HG03103 (cell line): ENCODE measurements around the gene GHITM.
"Not testable (repeated sequence)": the region's sequence is repeated elsewhere in the genome, so short reads cannot be mapped to it uniquely, and the experiment has no call there.

ENCODE experiments used
- ATAC-seq: cut with Tn5 transposase; IDR thresholded peaks from one replicate; pipeline ENCODE4 v1.9.1; 2021; ENCODE audit warnings: low read depth; ENCODE audit not compliant: unreplicated experiment

GHITM gene

DNA sequence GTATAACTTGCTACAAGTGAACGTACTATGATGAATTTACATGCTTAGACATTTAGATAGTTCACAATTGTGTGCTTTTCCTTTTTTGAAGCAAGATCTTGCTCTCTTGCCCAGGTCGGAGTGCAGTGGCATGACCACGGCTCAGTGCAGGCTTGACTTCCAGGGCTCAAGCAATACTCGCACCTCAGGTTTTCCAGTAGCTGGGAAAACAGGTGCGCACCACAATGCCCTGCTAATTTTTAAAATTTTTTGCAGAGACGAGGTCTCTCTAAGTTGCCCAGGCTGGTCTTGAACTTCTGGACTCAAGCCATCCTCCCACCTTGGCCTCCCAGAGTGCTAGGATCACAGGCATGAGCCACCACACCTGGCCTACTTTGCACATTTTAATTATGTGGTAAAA, 36.1 kb downstream of the GHITM start:
- no peak for ATAC-seq

DNA sequence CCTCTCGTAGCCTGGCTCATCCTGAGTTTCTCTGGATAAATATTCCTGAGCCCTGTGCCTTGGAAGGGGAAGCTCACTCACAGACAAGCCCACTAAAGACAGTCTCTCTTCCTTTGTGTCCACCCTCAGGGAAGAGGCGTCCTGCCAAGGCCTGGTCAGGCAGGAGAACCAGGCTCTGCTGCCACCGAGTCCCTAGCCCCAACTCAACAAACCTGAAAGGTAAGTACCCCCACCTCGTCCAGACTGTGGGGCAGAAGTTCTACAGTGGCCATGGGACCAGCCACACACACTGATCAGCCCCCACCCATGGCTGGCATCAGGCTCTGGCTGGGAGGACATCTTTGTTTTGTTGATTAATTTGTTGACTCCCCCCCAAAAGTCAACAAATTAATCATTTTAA, 37.0 kb downstream of the GHITM start:
- no peak for ATAC-seq

DNA sequence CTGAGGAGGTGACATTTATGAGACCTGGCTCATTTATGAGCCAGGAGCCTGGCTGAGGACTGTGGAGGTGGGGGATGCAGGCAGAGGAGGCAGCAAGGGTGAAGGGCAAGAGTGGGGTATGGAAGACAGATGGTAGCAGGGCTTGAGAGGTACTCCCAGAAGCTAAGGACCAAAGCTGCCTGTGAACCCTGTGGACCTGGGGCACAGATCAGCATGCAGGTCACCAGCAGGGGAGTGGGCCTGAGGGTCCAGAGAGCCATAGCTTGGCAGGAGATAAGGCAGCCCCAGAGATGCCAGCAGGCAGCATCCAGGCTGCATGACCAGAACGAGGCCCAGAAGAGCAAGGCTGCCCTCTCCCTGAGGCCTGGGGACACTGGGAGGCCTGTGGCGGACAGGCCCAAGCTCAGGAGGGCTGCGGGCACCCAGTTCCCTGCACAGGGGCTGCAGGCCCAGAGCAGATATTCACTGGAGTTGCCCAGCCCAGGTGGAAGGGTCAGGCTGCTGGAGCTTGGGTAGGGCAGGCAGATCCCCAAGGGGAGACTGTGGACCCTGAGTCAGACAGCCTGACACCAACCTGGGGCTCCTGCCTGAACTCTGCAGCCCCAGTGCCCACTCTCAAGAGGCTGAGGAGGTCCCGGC, 37.6 kb downstream of the GHITM start:
- ATAC-seq, result no peak

DNA sequence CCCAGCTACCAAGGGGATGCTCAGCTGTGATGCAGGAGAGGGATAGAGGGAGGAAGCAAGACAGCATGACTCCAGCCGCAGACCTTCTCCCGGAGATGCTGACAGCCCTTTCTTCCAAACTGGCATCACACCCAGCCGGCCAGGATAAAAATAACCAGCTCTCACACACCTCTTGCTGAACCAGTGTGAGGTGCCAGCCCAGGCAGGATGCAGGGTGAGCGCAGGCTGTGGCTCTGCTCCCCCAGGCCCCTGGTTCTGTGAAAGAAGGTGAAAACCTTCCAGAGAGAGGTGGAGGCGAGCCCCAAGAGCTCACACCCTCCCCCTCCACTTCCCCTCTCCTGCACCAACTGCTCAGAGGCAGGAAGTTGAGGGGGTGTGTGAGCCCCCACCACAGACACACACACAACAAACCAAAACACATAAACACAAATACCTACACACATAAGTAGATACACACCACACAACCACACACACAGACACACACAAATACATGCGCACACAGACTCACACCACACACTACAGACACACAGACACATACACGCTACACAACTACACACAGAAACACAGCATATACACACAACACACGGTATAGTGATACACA, 38.3 kb downstream of the GHITM start:
- ATAC-seq, result peak; percentile 59

DNA sequence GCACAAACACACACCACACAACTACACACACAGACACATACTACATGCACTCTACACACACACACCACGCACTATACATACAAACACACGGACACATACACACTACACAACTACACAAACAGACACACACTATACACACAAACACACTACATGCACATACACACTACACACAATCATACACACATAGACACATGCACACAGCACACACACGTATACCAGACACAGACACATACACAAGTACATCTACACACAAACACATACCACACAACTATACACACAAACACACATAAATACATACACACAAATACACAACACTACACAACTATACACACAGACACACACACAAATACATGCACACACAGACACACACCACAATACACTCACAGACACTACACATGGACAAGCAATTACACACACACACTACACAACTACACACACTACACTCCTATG, 38.9 kb downstream of the GHITM start:
- ATAC-seq, result no peak

DNA sequence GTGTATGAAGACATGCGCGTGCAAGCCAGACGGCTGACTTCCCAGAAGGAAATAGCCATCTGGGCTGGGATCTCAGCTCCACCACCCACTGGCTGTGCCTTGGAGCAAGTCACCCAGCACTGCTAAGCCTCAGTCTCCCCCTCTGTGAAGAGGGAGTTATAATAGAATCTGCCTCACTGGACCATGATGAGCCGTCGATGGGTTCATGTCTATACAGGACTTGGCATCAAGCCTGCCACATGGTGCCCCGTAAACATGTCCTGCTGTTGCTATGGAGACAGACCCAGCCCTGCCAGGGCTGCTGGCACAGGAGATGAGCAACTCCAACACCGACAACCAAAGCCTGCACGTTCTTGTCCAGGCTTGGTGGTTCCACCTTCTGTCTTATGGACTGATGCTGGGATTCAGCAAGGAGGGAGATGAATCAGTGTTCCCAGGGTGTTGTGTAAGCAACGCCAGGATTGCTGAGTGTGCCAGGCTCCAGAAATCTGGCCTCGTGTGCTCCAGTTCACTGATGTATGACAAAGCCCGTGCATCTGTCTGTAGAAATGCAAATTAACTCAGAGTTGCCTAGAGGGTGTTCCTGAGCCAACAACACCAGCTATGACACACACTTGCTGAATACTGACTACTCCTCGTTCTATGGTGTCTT, 39.9 kb downstream of the GHITM start:
- ATAC-seq, result peak; percentile 86

DNA sequence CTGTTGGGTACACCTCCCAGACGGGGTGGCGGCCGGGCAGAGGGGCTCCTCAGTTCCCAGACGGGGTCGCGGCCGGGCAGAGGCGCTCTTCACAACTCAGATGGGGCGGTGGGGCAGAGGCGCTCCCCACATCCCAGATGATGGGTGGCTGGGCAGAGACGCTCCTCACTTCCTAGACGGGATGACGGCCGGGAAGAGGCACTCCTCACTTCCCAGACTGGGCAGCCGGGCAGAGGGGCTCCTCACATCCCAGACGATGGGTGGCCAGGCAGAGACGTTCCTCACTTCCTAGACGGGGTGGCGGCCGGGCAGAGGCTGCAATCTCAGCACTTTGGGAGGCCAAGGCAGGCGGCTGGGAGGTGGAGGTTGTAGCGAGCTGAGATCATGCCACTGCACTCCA, 41.1 kb downstream of the GHITM start:
- ATAC-seq, result not testable (repeated sequence)

DNA sequence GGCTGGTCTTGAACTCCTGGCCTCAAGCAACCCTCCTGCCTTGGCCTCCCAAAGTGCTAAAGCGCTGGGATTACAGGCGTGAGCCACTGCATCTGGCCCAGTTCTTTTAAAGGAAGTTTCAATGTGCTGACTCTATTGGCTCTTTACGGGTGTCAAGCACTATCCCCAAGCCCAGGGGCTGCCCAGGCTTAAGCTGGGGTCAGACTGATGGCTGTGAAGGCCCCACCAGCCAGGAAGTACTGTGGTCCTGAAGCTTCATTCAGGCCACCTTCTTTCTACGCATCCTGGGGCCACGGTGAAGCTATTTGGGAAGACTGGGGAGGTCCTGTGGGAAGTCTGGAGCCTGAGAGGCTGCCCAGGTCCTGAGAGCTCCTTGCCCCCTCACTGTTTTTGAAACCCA, 42.3 kb downstream of the GHITM start:
- no peak for ATAC-seq

DNA sequence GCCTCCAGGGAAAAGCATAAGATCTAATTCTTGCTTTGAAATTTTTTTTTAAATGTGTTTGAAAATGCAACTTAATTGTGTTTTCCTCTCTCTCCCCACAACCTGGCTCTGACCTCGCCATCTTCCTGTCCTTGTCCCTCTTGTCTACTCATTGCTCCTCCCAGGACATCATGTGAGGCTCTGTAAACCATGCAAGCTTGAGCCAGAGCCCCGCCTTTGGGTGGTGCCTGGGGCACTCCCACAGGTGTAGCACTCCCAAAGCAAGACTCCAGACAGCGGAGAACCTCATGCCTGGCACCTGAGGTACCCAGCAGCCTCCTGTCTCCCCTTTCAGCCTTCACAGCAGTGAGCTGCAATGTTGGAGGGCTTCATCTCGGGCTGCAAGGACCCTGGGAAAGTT, 45.2 kb downstream of the GHITM start:
- no peak for ATAC-seq

DNA sequence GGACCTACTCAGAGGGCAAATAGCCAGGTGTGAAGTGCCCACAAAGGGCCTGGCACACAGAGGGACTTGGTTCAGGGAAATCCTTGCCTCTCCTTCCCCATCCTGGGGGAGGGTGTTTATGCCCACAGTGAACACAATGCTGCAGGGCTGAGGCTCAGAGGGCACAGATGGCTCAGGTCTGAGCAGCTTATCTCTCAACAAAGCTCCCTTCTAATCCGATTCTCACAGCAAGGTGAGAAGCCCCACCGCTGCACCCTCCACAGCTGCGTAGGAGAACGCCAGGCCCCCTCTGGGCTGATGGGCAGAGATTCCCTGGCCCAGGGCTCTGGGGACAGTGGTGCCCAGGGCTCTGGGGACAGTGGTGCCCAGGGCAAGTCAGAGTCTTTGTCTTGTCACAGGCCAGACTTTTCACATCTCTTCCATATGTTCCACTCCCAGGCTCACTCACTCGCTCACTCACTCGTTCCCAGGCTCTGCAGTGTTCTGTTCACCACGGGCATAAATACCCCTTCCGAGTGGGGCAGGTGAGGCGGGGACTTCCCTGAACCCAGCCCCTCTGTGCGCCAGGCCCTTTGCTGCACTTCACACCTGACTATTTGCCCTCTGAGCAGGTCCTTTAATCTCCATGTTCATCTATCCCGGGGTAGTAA, 46.3 kb downstream of the GHITM start:
- ATAC-seq, result no peak

DNA sequence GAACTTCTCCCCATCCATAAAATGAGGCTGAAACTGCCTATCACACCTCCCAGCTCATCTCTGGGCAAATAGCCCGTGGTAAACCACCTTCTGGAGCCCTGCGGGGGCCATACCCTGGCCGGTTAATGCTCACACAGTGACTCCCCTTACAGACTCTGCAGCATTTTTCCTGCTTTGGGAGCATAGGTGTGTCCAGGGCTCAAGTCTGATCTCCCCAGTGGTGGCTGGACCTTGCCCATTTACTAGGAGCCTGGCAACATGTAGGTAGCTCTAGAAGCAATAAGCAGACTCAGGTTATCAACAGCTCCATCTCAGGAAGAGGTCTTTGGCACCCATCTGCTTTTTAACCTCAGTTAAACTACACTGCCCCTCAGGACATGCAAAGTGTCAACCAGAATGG, 49.5 kb downstream of the GHITM start:
- no peak for ATAC-seq

DNA sequence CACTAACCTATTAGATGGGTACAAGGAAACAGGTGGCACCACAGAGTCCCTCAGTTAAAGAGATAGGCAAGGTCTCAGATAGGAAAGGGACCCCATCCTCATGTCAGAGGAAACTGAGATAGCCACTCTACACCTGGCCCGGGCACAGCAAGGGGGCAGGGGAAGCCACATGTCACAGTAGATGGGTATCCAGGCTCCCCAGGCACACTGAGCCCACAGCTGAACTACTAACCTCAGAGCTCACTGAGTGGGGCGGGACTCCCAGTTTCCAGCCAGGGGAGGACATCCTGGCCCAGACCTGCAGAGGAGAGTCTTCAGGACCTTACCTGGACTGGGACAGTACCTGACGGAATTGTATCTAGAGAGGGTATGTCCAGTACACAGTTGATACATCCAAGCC, 51.3 kb downstream of the GHITM start:
- no peak for ATAC-seq

DNA sequence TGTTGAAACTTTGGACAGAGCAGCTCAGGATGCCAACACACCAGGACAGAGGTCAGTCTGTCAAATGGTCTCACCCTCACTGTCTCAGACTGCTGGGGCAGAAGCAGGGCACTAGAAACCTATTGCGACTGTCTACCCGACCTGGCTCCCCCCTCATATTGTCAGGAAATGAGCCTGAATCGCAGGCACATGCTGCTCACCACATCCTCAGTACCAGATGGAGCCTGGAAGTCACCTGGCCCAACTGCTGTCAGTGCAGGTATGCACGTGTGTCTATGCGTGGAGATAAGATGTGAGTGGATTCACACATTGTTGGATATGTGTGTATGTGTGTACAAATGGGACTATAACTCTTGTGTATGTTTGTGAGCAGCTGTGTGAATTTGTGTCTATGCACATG, 51.8 kb downstream of the GHITM start:
- ATAC-seq, result no peak

DNA sequence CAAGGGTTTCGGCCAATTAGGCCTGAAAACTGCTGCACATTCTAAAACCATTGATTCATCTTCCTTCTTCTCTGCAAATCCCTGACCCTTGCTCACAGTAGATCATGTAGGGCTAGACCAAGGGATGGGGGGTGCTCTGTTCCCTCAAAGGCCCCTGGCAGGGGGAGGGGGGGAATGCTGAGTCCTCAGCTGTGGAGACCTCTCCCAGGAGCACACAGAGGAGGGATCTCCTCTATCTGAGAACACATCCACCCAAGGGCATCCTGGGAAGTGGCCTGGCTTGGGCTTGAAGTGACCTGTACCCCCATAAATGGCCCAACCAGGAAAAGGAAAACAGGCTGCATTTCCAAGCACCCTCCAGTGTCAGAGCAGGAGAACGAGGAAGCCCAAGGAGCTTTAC, 54.0 kb downstream of the GHITM start:
- no peak for ATAC-seq

DNA sequence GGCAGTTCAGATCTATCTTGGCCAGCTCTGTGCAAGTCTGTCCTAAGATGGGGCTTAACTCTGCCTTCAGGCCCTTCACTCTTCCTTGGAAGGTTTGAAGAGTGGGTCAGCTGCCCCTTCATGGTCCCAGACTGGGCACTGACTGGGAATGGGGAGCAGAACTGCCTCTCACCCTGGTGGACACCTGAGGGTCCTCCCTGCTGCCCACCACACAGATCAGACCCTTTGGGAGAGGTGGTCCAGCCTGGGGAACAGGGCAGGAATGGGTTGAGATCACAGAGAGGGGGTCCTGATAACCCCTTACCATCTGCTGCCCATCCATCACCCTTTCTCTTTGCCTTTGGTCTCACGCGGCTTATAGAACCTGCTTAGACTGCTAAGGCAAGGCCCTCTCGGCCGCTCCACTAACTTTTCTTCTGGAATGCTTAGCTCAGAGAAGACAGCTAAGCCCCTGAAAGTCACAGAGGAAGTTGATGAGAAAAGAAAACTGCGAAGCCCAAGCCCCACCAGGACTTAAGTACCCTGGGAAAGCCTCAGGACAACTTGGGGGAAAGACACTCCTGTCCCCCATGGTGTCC, 54.6 kb downstream of the GHITM start:
- no peak for ATAC-seq

DNA sequence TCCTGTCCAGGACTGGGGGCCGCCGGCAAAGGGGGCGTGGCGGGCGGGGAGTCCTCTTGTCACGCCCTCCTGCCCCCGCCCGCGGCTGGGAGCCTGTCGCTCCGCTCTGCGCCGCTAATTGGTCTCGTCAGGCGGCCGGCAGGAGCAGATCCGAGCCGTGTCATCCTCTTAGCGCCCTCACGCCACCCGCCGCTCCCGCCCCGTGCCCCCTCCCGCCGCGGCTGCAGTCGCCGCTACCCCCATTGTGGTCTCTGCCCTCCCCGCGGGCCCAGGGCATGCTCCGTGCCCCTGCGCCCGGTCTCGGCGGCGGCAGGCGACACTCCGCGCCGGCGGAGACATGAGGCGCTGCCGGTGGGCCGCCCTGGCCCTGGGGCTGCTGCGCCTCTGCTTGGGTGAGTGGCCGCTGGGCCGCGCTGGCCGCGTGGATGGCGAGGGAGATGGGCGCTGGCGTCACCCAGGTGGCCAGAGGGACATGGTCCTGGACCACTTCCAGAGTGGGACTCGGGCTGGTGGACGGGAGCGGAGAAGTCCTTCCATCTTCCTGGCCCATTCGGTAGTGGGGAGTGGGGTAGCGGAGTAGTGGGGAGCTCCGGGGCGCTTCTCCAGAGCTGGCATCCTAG, 55.2 kb downstream of the GHITM start, which contains the start of gene CDHR1:
Gene CDHR1 (plus strand): TSS at position 114 of the 620 bp plus-strand sequence. CDS start 224 bp downstream, at position 338.
- ATAC-seq, result peak; percentile 72

DNA sequence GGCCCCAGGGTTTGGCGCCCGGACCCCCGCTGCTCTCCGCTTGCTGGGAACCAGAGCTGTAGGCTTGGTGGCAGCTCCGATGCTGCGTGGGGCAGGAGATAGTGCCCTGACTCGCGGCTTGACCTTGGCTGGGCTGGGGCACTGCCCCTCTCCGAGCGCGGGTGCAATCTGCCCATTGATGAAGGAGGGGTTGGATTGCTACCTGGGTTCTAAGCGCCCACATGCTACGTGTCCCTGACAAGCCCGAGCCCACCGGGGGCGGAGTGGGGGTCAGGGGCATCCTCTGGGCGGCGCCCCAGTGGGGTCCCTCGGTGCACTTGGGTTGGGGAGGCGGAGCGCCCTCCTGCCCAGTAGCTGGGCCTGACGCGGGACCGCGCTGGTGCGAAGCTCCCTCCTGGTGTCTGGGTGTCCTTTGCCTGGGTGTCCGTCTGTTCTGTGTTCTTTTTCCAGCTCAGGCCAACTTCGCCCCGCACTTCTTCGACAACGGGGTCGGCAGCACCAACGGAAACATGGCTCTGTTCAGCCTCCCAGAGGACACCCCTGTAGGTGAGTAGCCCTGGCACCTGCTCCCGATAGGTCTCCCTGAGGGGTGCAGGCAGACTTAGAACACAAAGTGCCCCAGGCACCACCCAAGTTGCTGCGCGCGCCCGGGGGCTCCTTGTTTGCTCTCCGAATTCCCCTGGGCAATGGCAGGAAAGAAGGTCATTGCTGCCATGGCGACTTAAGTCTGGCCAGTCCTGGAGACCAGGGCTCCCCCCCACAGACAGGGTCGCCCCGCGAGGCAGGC, 55.9 kb downstream of the GHITM start:
- ATAC-seq, result no peak

DNA sequence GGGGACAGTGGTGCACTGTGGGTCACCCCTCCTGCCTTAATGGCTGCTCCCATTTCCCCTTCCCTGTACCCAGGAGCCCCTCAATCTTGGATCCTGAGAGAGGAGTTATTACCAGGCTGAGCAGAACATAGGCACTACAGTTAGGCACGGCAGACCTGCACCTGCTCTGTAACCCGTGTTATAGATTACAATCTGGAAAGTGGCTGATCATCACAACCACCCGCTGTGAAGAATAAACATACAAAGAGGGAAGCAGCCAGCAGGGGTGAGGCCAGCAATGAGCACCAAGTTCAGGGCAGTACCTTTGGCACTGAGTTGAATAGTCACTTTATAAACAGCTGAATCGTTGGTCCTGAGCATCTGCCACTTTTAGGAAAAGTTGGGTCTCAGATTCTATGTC, 56.8 kb downstream of the GHITM start:
- ATAC-seq, result no peak

DNA sequence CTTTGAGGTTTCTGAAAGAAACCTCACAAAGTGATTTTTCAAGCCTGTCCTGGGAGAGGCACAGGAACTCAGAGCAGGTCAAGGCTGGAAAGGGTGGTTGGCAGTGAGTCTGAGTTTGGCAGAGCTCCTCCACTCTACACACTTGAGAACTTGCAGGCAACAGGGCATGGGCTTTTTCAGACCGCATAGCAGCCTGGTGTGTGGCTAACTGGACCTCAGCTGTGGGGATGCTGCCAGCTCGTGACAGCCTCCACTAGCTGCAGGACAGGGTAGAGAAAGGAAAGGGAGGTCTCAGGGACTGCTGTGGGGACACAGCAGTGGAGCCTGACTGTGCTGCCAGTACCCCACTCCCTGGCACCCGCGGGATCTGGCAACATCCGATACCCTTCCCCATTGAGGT, 57.6 kb downstream of the GHITM start:
- no peak for ATAC-seq

DNA sequence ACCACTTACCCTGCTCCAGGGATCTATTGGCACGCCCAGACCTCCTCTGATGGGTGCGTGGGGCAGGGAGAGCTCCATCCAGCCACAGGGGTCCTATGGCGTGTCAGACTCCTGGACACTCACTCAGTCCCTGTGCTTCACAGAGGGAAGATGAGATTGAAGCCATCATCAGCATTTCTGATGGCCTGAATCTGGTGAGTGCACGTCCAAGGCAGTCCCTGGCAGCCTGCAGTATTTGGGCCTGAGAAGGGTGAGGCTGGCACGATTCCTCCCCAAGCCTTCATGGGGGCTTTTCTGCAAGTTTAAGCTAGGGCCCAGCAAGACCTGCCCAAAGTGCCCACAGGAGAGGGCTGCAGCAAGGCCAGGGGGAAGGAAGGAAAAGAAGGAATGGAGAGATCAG, 58.3 kb downstream of the GHITM start:
- ATAC-seq, result no peak
